Measurements from ENCODE around the gene MRPL14. TPM values are rescaled to one million over a fixed set of nuclear protein-coding genes. Genes with fewer than 3 reads are reported as not detected.
A peak's percentile ranks its signal among the peaks of the same experiment; 100 is the strongest.

MRPL14 gene
- total and polyA plus RNA-seq, 2 of the 4 experiments (the other 2 are of a cell fraction), result 43.7 to 87.9 TPM

DNA sequence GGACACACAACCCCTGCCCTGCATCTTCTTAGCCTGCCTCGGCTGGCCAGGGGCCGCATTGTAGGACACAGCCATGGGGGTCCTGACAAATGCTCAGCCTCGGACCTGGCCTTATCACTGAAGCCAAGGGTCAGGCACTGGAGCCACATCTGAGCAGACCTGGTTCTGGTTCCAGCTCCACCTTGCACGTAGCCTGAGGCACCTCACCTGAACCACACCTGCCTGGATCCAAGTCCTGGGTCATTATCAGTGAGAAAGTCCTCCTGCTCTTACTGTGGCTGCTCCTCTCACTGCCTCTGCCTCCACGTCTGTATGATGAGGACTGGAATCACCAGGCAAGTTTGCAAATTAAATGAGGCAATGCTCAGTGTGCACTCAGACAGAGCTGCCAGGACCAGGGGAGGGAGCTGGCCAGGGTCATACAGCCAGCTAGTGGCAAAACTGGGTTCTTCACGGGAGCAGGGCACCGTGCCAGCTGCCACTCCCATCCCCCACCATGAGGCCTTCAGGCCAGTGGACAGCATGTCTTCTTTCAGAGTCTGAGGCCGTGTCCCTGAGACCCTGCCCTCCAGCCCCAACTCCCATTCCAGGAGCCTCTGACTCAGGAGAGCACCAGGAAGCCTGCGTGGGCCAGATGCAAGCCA lies 40.2 kb downstream of the MRPL14 start:
- no peak overlapping the region for H2BK120ac ChIP-seq (ENCODE audit: low read depth, low read length)
- H3K9ac ChIP-seq (ENCODE audit: low read depth, low read length), result no peak overlapping the region
- no peak overlapping the region for H3K23ac ChIP-seq (ENCODE audit: low read depth, low read length)
- peak; percentile 33 for ATAC-seq (ENCODE audit: low read depth)
- H2BK15ac ChIP-seq (ENCODE audit: low read depth, low read length), result no peak overlapping the region
- no peaks in the 10 kb centered on the region for H3K9me1 ChIP-seq (ENCODE audit: insufficient read depth, low read length)
- ChIA-PET CTCF (no interaction called here), POLR2A (ENCODE audit: unreplicated experiment) (no interaction called here)
- H3K79me1 ChIP-seq (ENCODE audit: low read depth in 1 of 2, low read length in 2 of 2), result no peaks in the 10 kb centered on the region; a peak in 1 of 4 replicates
- no peak for DNase-seq
- peak overlapping the region; percentile 76 for H2AK9ac ChIP-seq (replicated peaks; ENCODE audit: low read depth, low read length, poor library complexity)
- H3K14ac ChIP-seq (replicated peaks; ENCODE audit: low read depth, low read length), result no peak overlapping the region
- dilution Hi-C loops (cut with HindIII; ENCODE audit: low sequenced_read_pairs, unreplicated experiment) (no loop called here), in situ Hi-C loops (cut with MboI; ENCODE audit: low sequenced_read_pairs) (no loop called here), intact Hi-C loops (cut with micrococcal nuclease) (no loop called here)
- H3K4ac ChIP-seq (ENCODE audit: low read depth, low read length), result no peak overlapping the region
- no peak overlapping the region for H2BK5ac ChIP-seq (ENCODE audit: low read depth, low read length, poor library complexity, severe bottlenecking)
- WGBS, 2 experiments (ENCODE audit: extremely low coverage in 2 of 2, insufficient read length in 1 of 2), result 84% methylated on average over 4 of the region's 9 CpGs; no CpG with 5 or more reads in 1 of the 2 experiments
- H3K9me3 ChIP-seq (ENCODE audit: control insufficient read depth, insufficient read depth, low read length), result no peaks in the 10 kb centered on the region
- H3K4me3 ChIP-seq (ENCODE audit: insufficient read depth, low read depth, low read length), result no peak overlapping the region
- no peak overlapping the region for H2BK20ac ChIP-seq (ENCODE audit: low read depth, low read length)
- H3K4me2 ChIP-seq (ENCODE audit: low read depth, low read length), result no peak overlapping the region
- H2AFZ ChIP-seq (replicated peaks; ENCODE audit: low read length, poor library complexity), result peak overlapping the region; percentile 33
- no peak overlapping the region for H4K8ac ChIP-seq (ENCODE audit: low read depth in 2 of 2, low read length in 2 of 2)
- no TSS peak for BruUV-seq (replicated peaks)
- no peak overlapping the region; the same call in 1 of the 2 replicates for H4K5ac ChIP-seq (ENCODE audit: low read depth, low read length)
- 0 out of 2 replicates have a peak, but pooled peaks cover 3% of the 10 kb centered on the region for H3K36me3 ChIP-seq (ENCODE audit: control insufficient read depth, insufficient read depth, low read length)
- H3K27me3 ChIP-seq (ENCODE audit: control insufficient read depth, insufficient read depth, low read length), result no peaks in the 10 kb centered on the region
- TF ChIP-seq MXI1 (IDR thresholded peaks at IDR 0.05; ENCODE audit: borderline replicate concordance, low read depth, low read length) (no peak), FOS (IDR thresholded peaks at IDR 0.05; ENCODE audit: low read depth, low read length) (no peak), CEBPB (IDR thresholded peaks at IDR 0.05; ENCODE audit: low read depth, low read length) (no peak), MAFK (IDR thresholded peaks at IDR 0.05; ENCODE audit: low read depth, low read length) (no peak), MAZ (IDR thresholded peaks at IDR 0.05; ENCODE audit: borderline replicate concordance, low read depth, low read length) (no peak), BHLHE40 (IDR thresholded peaks at IDR 0.05; ENCODE audit: low read depth, low read length) (no peak), RFX5 (IDR thresholded peaks at IDR 0.05; ENCODE audit: low read depth, low read length) (no peak), NFE2L2 (IDR thresholded peaks at IDR 0.05; ENCODE audit: low read depth, low read length) (no peak), CHD1 (IDR thresholded peaks at IDR 0.05; ENCODE audit: low read depth, low read length) (no peak), POLR2A (IDR thresholded peaks at IDR 0.05; ENCODE audit: low read depth, low read length) (no peak), RCOR1 (IDR thresholded peaks at IDR 0.05; ENCODE audit: insufficient replicate concordance, low read length) (no peak), RAD21 (IDR thresholded peaks at IDR 0.05; ENCODE audit: low read length) (no peak)
- TF ChIP-seq, protein P1, sequence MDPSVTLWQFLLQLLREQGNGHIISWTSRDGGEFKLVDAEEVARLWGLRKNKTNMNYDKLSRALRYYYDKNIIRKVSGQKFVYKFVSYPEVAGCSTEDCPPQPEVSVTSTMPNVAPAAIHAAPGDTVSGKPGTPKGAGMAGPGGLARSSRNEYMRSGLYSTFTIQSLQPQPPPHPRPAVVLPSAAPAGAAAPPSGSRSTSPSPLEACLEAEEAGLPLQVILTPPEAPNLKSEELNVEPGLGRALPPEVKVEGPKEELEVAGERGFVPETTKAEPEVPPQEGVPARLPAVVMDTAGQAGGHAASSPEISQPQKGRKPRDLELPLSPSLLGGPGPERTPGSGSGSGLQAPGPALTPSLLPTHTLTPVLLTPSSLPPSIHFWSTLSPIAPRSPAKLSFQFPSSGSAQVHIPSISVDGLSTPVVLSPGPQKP (IDR thresholded peaks at IDR 0.05; ENCODE audit: borderline replicate concordance, low read depth, low read length), result no peak
- TF ChIP-seq, protein P2, sequence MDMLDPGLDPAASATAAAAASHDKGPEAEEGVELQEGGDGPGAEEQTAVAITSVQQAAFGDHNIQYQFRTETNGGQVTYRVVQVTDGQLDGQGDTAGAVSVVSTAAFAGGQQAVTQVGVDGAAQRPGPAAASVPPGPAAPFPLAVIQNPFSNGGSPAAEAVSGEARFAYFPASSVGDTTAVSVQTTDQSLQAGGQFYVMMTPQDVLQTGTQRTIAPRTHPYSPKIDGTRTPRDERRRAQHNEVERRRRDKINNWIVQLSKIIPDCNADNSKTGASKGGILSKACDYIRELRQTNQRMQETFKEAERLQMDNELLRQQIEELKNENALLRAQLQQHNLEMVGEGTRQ (IDR thresholded peaks at IDR 0.05; ENCODE audit: low read depth, low read length), result no peak
- TF ChIP-seq, protein P3, sequence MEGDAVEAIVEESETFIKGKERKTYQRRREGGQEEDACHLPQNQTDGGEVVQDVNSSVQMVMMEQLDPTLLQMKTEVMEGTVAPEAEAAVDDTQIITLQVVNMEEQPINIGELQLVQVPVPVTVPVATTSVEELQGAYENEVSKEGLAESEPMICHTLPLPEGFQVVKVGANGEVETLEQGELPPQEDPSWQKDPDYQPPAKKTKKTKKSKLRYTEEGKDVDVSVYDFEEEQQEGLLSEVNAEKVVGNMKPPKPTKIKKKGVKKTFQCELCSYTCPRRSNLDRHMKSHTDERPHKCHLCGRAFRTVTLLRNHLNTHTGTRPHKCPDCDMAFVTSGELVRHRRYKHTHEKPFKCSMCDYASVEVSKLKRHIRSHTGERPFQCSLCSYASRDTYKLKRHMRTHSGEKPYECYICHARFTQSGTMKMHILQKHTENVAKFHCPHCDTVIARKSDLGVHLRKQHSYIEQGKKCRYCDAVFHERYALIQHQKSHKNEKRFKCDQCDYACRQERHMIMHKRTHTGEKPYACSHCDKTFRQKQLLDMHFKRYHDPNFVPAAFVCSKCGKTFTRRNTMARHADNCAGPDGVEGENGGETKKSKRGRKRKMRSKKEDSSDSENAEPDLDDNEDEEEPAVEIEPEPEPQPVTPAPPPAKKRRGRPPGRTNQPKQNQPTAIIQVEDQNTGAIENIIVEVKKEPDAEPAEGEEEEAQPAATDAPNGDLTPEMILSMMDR (conservative IDR thresholded peaks at IDR 0.05; ENCODE audit: low read depth, low read length), result no peak
- H4K91ac ChIP-seq (ENCODE audit: insufficient read depth, low read depth, low read length), result no peak overlapping the region
- H3K56ac ChIP-seq (ENCODE audit: extremely low read depth, insufficient read depth, low read length), result no peak overlapping the region
- H2AK5ac ChIP-seq (ENCODE audit: low read depth, low read length), result 0 out of 2 replicates have a peak overlapping the region, but pooled peaks have one; percentile 50
- H3K4me1 ChIP-seq (ENCODE audit: control insufficient read depth, insufficient read depth, low read length), result peaks cover 11% of the 10 kb centered on the region
- H4K20me1 ChIP-seq (ENCODE audit: insufficient read depth, low read length), result no peaks in the 10 kb centered on the region; the same call in 1 of the 2 replicates
- H3K18ac ChIP-seq (ENCODE audit: low read depth, low read length), result no peak overlapping the region
- H3K27ac ChIP-seq (ENCODE audit: insufficient read depth, low read length), result no peak overlapping the region

Data from IMR-90 (cell line).